GM21723 (cell line): Measurements from ENCODE around the gene PATE4.

Experiments
- ATAC-seq: cut with Tn5 transposase; IDR thresholded peaks from one replicate; pipeline ENCODE4 v1.9.1; 2021; ENCODE audit warnings: mild to moderate bottlenecking, moderate library complexity; ENCODE audit not compliant: unreplicated experiment

PATE4 gene

DNA sequence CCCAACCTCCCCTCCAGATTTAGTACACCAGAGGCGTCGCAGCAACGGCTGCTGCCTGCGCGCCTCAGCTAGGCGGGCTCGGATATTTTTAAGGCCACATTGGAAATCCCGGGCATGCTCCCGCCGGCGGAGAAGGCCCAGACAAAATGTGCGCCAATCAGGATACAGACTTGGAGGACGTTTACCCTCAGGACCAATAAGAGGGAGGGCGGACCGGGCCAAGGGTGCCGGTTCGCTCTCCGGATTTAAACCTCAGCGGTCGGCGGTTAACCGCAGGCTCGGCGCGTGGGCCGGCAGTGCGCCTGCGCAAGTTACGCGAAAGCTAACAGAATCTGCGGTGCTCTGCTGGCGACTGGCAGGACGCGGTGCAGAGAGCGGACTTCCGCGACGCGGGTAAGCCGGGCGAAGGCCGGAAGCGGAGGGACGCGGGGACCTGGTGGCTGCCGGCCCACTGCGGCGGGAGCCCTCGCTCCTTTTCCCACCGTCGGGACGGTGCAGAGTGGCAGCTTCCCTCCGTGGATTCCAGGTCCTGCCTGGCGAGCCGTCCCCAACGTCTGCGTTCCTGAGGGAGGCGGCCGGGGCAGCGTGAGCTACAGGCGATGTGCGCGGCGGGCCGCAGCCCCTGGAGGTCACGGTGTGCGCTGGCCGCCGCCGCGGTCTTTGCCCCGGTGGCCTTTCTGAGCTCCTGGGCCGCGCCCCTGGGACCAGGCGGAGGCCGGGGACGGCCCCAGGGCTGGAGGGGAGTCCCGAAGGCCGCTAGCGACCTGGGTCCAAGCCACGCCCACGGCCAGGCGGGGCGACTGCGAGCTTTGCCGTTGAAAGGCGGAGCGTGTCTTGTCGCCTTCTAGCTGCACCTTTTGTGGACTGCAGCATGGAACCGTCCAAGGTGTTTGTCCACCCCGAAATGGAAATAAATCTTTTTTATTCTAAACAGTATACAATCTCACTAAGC, 54.5 kb downstream of the PATE4 start, which contains the start of gene HYLS1:
TSS of gene HYLS1 (plus strand) at position 296 of the 952 bp plus-strand sequence. CDS start 11,701 bp downstream, outside the sequence.
- ATAC-seq = peak; percentile 91
